IPS-18a (cell line): ENCODE measurements around the gene SOX6.
"Not testable (repeated sequence)": the region's sequence is repeated elsewhere in the genome, so short reads cannot be mapped to it uniquely, and the experiment has no call there.

Experiments
- H3K27ac ChIP-seq: one replicate; pipeline ENCODE4 v1.5.1; 2013; ENCODE audit warnings: low read length
- H3K27me3 ChIP-seq: one replicate; pipeline ENCODE4 v1.6.1; 2013; ENCODE audit warnings: mild to moderate bottlenecking, low read length; ENCODE audit not compliant: control insufficient read depth, insufficient read depth
- H3K36me3 ChIP-seq: one replicate; pipeline ENCODE4 v1.6.1; 2013; ENCODE audit warnings: low read depth, low read length; ENCODE audit not compliant: control insufficient read depth
- H3K4me1 ChIP-seq: one replicate; pipeline ENCODE4 v1.6.1; 2013; ENCODE audit warnings: low read depth, low read length; ENCODE audit not compliant: control insufficient read depth
- H3K4me3 ChIP-seq: one replicate; pipeline ENCODE4 v1.5.1; 2013; ENCODE audit warnings: low read length
- H3K9ac ChIP-seq: one replicate; pipeline ENCODE4 v1.6.1; 2013; ENCODE audit warnings: mild to moderate bottlenecking, low read length, moderate library complexity
- H3K9me3 ChIP-seq: one replicate; pipeline ENCODE4 v1.6.1; 2013; ENCODE audit warnings: low read depth, low read length; ENCODE audit not compliant: control insufficient read depth

The SOX6 gene

GRCh38 chr11:16356057-16356760 is at the start of gene SOX6:
Gene SOX6 (minus strand): TSS chr11:16356546. CDS start chr11:16341248, 15,298 bp downstream.
- no peak within 1 kb of the TSS for H3K27ac ChIP-seq

DNA sequence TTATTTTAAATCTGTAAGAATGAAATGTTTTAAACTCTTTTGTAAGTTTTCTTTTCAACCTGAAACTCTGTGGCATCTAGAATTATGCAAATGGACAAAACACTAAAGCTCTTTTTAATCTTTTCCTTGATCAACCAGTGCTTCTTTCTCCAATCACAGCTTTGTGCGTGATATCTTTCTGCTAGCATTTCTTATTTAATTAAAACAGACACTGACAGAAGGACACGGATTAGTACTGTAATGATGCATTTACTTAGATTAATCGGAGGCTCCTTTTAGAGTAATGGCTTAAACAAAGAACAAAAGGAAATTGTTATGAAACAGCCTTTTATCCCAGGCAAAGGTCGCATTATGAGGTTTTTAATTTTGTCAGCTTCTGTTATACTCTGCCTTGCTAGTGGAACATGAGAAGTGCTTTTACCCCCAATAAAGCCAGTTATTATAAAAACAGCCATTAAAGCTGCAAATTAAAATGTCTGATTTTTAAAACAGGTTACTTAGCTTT is 48.5 kb upstream of the SOX6 start:
- Histone ChIP-seq H3K27ac (no peak overlapping the region), H3K4me3 (no peak overlapping the region), H3K27me3 (peaks cover 100% of the 10 kb centered on the region), H3K4me1 (peaks cover 16% of the 10 kb centered on the region), H3K9ac (no peak overlapping the region), H3K36me3 (no peaks in the 10 kb centered on the region), H3K9me3 (no peaks in the 10 kb centered on the region)

More at GRCh38 chr11:16356057-16356760, at the start of gene SOX6:
- Histone ChIP-seq H3K36me3 (no peaks in the 10 kb centered on the region), H3K4me3 (no peak within 1 kb of the TSS), H3K27me3 (no peaks in the 10 kb centered on the region), H3K4me1 (peaks cover 13% of the 10 kb centered on the region), H3K9ac (no peak within 1 kb of the TSS), H3K9me3 (no peaks in the 10 kb centered on the region)

GRCh38 chr11:16403851-16404250 is 47.5 kb upstream of the SOX6 start:
- no peak overlapping the region for H3K9ac ChIP-seq
- H3K9me3 ChIP-seq, result no peaks in the 10 kb centered on the region
- peaks cover 16% of the 10 kb centered on the region for H3K4me1 ChIP-seq
- no peak overlapping the region for H3K27ac ChIP-seq
- H3K27me3 ChIP-seq, result peaks cover 100% of the 10 kb centered on the region
- H3K36me3 ChIP-seq, result no peaks in the 10 kb centered on the region
- no peak overlapping the region for H3K4me3 ChIP-seq

DNA sequence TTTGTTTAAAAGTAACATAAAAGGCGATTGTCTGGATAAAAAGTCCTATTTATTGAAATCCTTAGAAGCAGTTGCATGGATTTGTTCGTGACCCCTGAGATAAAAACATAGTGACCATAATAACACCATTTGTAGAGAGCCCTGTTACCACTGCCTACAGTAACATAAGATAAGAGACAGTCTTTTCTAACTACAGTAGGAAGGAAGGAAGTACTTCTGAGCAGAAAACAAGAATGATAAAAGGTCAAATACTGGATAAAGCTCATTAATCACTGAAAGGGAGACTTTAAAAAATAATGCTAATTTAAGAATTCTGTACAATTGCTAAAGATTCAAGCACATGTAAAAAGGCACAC is 47.1 kb upstream of the SOX6 start:
- H3K27me3 ChIP-seq, result peaks cover 100% of the 10 kb centered on the region
- no peak overlapping the region for H3K27ac ChIP-seq
- H3K36me3 ChIP-seq, result no peaks in the 10 kb centered on the region
- H3K9me3 ChIP-seq, result no peaks in the 10 kb centered on the region
- H3K4me1 ChIP-seq, result peaks cover 16% of the 10 kb centered on the region
- H3K4me3 ChIP-seq, result peak overlapping the region; percentile 17
- H3K9ac ChIP-seq, result no peak overlapping the region

DNA sequence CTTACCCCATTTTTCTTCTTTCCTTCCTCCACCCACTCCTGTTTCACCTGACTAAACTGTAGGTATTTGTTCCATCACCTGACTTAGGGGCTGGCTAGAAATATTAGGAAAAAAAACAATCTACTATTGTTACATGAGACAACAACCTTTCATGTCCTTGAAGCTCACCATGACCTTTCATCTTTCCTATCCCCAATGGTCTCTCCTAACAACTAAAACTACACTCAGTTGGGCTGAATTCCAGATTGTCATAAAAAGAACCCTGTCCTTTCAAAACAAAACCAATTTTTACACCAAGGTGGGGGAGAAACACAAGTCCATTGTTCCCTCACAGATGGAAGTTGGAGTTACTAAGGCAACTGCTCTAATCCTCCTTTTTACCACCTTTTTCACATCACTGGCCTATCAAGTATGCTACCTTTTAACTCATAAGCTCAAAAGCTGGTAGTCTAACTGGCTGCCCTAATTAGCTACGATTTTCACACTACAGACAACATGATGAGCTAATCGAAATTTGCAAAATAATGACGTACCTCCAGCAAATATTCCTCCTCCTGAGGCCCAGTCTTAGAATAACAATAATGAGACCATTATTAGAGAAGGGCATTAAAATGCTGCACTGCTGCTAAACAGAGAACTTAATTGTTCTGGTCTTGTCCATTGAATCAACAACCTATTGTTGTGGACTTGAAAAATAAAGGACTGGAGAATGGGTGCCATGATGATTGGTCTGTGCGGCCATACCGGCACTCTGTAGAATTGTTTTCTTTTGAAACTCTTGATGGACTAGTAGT is 46.5 kb upstream of the SOX6 start:
- Histone ChIP-seq H3K4me3 (peak overlapping the region; percentile 17), H3K27me3 (peaks cover 100% of the 10 kb centered on the region), H3K9me3 (no peaks in the 10 kb centered on the region)

GRCh38 chr11:16397390-16397789 is 41.0 kb upstream of the SOX6 start:
- no peak overlapping the region for H3K27ac ChIP-seq
- H3K27me3 ChIP-seq, result peaks cover 91% of the 10 kb centered on the region
- no peaks in the 10 kb centered on the region for H3K36me3 ChIP-seq
- H3K4me3 ChIP-seq, result no peak overlapping the region
- no peak overlapping the region for H3K9ac ChIP-seq
- no peaks in the 10 kb centered on the region for H3K9me3 ChIP-seq
- peaks cover 1% of the 10 kb centered on the region for H3K4me1 ChIP-seq

More for the DNA sequence above, 46.5 kb upstream of the SOX6 start:
- peaks cover 16% of the 10 kb centered on the region for H3K4me1 ChIP-seq
- no peak overlapping the region for H3K27ac ChIP-seq
- H3K36me3 ChIP-seq, result no peaks in the 10 kb centered on the region
- H3K9ac ChIP-seq, result no peak overlapping the region

DNA sequence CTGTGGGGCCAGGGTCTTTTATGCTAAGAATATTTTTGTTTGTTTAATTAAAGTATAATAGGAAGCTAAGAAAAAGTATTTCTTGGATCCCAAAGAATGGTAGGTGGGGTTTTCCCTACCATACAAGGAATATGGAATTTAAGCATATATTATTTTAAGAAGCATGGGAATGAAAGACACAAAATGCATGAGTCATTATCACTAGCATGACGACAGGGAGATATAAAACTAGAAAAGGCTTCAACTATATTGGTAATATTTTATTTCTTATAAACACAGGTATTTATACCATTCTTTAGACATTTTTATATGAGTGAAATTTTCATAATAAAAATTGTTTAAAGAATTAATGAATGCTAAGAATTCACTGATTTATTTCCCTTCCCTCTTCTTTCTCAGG is 39.3 kb upstream of the SOX6 start:
- H3K36me3 ChIP-seq, result no peaks in the 10 kb centered on the region
- H3K9me3 ChIP-seq, result no peaks in the 10 kb centered on the region
- no peaks in the 10 kb centered on the region for H3K4me1 ChIP-seq
- H3K27me3 ChIP-seq, result peaks cover 73% of the 10 kb centered on the region
- H3K9ac ChIP-seq, result no peak overlapping the region
- no peak overlapping the region for H3K27ac ChIP-seq
- H3K4me3 ChIP-seq, result no peak overlapping the region

DNA sequence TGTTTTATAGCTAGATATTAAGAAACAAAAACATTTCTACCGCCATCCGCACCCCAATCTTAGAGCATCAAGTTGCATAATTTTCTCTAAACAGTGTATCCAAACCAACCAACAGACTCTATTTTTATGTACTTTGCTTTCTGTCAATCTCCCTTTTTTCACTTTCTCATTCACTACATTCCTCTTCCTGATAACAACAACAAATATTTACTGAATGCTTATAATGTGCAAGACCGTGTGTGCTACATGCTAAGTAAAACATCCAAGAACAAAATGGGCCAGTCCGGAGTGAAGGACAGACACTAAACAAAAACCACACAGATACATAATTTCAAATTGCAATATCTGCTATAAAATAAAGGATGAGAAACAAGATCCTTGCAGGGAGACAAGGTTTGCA is 38.6 kb upstream of the SOX6 start:
- no peak overlapping the region for H3K4me3 ChIP-seq
- H3K36me3 ChIP-seq, result no peaks in the 10 kb centered on the region
- no peaks in the 10 kb centered on the region for H3K9me3 ChIP-seq
- no peak overlapping the region for H3K27ac ChIP-seq
- peaks cover 66% of the 10 kb centered on the region for H3K27me3 ChIP-seq
- H3K9ac ChIP-seq, result no peak overlapping the region
- H3K4me1 ChIP-seq, result no peaks in the 10 kb centered on the region

- H3K4me3 ChIP-seq, result no peak overlapping the region
- no peak overlapping the region for H3K27ac ChIP-seq
Measured at GRCh38 chr11:16393340-16393739, 37.0 kb upstream of the SOX6 start.

DNA sequence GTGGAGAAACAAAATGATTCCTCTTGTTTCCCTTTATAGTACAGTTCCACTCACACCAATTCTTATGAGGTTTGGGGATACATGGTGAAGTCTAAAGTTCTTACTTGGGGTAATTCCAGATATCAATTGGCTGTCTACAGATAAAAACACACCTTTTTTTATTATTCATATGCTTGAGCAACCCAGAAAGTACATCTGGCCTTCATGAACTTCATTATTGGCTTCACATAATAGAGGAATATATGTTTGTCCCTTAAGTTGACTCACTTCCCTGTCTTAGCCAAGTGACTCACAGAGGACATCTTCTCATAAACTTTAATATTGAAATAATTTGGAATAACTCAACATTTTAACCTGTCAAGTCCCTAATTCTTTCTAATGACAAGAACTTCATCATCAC is 36.3 kb upstream of the SOX6 start:
- Histone ChIP-seq H3K4me3 (no peak overlapping the region), H3K27ac (no peak overlapping the region), H3K9ac (no peak overlapping the region), H3K36me3 (no peaks in the 10 kb centered on the region), H3K27me3 (peaks cover 43% of the 10 kb centered on the region), H3K9me3 (no peaks in the 10 kb centered on the region), H3K4me1 (no peaks in the 10 kb centered on the region)

More at GRCh38 chr11:16393340-16393739, 37.0 kb upstream of the SOX6 start:
- Histone ChIP-seq H3K9ac (no peak overlapping the region), H3K36me3 (no peaks in the 10 kb centered on the region), H3K9me3 (no peaks in the 10 kb centered on the region), H3K27me3 (peaks cover 50% of the 10 kb centered on the region), H3K4me1 (no peaks in the 10 kb centered on the region)

- not testable (repeated sequence) for H3K4me3 ChIP-seq, H3K9me3 ChIP-seq, H3K4me1 ChIP-seq, H3K36me3 ChIP-seq, H3K9ac ChIP-seq, H3K27ac ChIP-seq
- peaks cover 29% of the 10 kb centered on the region for H3K27me3 ChIP-seq
Measured at GRCh38 chr11:16390826-16391225, 34.5 kb upstream of the SOX6 start.
